ENCODE results near the gene GPBAR1. TPM values are rescaled to one million over a fixed set of nuclear protein-coding genes. Genes with fewer than 3 reads are reported as not detected.

GPBAR1 gene
- total and polyA plus RNA-seq, 3 donors from 2014 or later = 1.5 to 3.4 (median 1.8) TPM

DNA sequence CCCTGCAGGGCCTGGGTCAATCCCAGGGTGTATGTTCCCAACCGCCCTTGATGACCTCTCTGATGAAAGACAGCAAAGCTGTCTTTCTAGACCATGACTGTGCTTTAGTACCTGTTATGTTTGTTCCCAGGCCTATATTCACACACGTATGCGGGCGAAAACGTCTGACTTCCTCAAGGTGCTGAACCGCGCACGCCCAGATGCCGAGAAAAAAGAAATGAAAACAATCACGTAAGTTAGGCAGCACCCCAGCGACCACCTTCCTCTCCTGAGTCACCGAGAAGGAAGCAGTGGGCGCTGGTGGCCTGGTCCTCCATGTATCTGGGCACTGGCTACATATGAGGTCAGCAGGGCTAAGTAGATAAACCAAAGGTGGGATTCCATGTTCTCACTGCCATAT lies 11.1 kb upstream of the GPBAR1 start:
- intact Hi-C loops (cut with DNase I; ENCODE audit: low total_unique reads) = no loop called here
- Histone ChIP-seq H3K4me3 (no peak overlapping the region), H3K4me1 (no peaks in the 10 kb centered on the region), H3K36me3 (ENCODE audit: low read depth, missing control alignments) (peaks cover 3% of the 10 kb centered on the region), H3K27me3 (no peaks in the 10 kb centered on the region), H3K9me3 (no peaks in the 10 kb centered on the region), H3K27ac (no peak overlapping the region)
- TF ChIP-seq, protein P1, sequence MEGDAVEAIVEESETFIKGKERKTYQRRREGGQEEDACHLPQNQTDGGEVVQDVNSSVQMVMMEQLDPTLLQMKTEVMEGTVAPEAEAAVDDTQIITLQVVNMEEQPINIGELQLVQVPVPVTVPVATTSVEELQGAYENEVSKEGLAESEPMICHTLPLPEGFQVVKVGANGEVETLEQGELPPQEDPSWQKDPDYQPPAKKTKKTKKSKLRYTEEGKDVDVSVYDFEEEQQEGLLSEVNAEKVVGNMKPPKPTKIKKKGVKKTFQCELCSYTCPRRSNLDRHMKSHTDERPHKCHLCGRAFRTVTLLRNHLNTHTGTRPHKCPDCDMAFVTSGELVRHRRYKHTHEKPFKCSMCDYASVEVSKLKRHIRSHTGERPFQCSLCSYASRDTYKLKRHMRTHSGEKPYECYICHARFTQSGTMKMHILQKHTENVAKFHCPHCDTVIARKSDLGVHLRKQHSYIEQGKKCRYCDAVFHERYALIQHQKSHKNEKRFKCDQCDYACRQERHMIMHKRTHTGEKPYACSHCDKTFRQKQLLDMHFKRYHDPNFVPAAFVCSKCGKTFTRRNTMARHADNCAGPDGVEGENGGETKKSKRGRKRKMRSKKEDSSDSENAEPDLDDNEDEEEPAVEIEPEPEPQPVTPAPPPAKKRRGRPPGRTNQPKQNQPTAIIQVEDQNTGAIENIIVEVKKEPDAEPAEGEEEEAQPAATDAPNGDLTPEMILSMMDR (IDR thresholded peaks at IDR 0.05) = no peak
- no peak for TF ChIP-seq POLR2A (IDR thresholded peaks at IDR 0.05)
- no peak for DNase-seq
- 89 to 94% methylated on average over 13 of the region's 13 CpGs for WGBS, 2 donors

DNA sequence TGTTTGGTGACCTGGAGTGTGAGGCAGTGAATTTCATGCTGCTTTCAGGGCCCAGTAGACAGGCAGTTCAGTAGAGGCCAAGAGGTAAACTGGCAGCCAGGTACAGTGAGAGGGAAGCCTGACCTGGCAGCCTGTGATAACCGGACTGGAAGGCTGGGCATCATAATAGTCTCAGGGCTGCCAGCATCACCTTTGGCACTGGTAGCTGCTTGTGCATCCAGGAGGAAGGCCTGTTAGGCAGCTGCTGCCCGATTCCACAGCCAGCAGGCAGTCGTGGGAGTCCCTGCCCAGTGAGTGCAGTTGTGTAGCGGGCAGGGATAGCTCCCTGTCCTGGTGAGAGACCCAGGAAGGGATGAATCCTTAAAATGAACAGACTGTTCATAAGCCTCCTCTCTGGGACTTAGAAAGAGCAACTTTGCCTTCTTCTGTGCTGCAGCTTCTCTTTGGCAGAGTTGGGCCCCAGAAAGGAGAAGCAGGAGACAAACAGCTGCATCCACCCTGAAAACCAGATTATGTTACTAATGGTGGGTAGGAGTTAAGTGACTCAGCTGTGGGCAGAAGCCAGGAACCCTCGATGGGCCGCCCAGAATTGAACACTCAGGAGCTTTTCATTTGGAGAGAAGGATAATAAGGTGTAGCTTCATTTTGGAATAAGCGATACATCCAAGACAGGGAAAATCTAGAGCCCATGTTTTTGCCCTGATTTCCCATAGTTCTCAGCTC lies 8.1 kb upstream of the GPBAR1 start:
- 45 to 49% methylated on average over 6 to 7 of the region's 7 CpGs for WGBS, 2 donors
- TF ChIP-seq, protein P1 (IDR thresholded peaks at IDR 0.05) = no peak
- TF ChIP-seq POLR2A (IDR thresholded peaks at IDR 0.05) = no peak
- Histone ChIP-seq H3K9me3 (no peaks in the 10 kb centered on the region), H3K36me3 (ENCODE audit: low read depth, missing control alignments) (peaks cover 3% of the 10 kb centered on the region), H3K27ac (peak overlapping the region in 1 of 2 donors; percentile 36), H3K4me3 (no peak overlapping the region), H3K27me3 (no peaks in the 10 kb centered on the region), H3K4me1 (no peaks in the 10 kb centered on the region)
- intact Hi-C loops (cut with DNase I; ENCODE audit: low total_unique reads) = no loop called here
- no peak for DNase-seq

DNA sequence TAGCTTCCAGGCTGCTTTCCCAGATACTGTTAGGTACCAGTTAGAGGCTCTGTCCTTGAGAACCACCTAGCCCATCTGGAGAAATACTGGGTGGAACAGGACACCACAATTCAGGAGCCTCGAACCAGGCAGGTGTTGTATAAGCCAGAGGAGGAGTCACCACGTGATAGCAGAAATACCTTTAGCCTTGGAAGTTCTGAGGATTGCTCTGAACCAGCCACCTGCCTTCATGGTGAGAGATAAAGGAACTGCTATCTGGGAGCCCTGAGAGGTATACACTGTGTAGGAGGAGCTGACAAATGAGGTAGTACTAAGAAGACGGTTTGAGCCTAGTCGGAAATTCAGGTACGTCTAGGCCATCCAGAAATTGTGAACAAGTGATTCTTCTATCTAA lies 7.6 kb upstream of the GPBAR1 start:
- WGBS, 2 donors = 63 to 73% methylated on average over 5 of the region's 5 CpGs
- Histone ChIP-seq H3K4me1 (no peaks in the 10 kb centered on the region), H3K36me3 (ENCODE audit: low read depth, missing control alignments) (peaks cover 3% of the 10 kb centered on the region), H3K27ac (peak overlapping the region in 1 of 2 donors; percentile 36), H3K27me3 (no peaks in the 10 kb centered on the region), H3K4me3 (no peak overlapping the region), H3K9me3 (no peaks in the 10 kb centered on the region)
- intact Hi-C loops (cut with DNase I; ENCODE audit: low total_unique reads) = no loop called here
- DNase-seq = no peak
- TF ChIP-seq, protein P1 (IDR thresholded peaks at IDR 0.05) = no peak
- no peak for TF ChIP-seq POLR2A (IDR thresholded peaks at IDR 0.05)

DNA sequence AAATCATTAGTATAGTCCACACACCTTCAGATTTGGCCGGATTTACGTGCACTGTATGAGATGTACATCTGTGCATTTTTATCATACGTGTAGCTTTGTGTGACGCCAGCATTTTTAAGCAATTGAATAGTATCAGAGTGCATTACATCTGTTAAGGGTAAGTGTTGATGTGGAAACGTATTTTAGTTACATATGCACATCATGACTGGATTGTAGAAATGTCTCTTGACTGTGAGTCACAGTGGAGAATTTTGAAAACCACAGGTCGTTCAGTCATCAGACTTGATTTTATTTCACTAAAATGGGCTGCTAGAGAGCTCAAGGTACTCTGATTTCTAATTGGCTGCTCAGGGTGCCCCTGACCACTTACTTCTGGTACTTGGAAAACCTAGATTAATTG lies 5.4 kb upstream of the GPBAR1 start:
- H3K4me1 ChIP-seq = peaks cover 20% of the 10 kb centered on the region
- DNase-seq = no peak
- TF ChIP-seq, protein P1 (IDR thresholded peaks at IDR 0.05) = no peak
- TF ChIP-seq POLR2A (IDR thresholded peaks at IDR 0.05) = no peak
- no peaks in the 10 kb centered on the region for H3K27me3 ChIP-seq
- no peak overlapping the region for H3K27ac ChIP-seq
- H3K4me3 ChIP-seq = no peak overlapping the region
- WGBS, 2 donors = 80 to 82% methylated on average over 6 of the region's 6 CpGs
- no peaks in the 10 kb centered on the region for H3K36me3 ChIP-seq (ENCODE audit: low read depth, missing control alignments)
- intact Hi-C loops (cut with DNase I; ENCODE audit: low total_unique reads) = no loop called here
- no peaks in the 10 kb centered on the region for H3K9me3 ChIP-seq

All from testis (tissue), 3 donors.